ENCODE results near the gene GABPA.

GABPA gene

DNA sequence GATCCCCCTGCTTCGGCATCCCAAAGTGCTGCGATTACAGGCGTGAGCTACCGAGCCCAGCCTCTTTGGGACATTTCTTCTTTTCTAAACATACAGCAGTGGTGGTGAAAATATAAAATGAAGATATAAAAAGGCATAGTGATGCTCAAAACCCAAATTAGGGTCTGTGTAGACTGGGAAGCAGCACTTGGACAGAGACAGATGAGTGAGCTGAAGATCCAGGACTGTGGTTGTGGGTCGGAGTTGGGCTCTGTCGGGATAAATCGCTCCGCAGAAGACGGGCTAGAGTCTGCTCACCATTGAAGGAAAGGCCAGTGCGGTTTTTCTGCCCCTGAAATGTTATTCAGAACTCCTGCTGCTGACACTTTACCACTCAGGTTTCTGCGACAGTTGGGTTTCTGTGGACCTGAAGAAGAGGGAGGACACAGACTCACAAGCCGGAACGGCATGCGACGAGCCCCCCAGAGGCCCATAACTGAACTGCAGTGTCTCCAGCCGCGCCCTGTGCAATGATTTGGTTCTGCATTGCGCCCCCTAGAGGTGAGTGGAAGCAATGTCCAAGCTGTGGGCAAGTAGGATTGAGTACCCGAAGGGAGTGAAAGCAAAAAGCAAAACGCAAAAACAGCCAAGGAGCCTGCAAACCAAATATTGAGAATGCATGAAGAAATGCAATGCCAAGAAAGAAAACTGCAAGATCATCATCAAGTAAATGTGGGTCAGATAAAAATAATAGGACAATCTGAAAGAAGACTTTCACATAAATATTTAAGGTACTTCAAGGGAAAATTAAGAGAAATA lies 66.6 kb downstream of the GABPA start:
- peak; percentile 39 for DNase-seq (ENCODE audit: low read depth, low spot score)
- H3K27ac ChIP-seq, result no peak overlapping the region

DNA sequence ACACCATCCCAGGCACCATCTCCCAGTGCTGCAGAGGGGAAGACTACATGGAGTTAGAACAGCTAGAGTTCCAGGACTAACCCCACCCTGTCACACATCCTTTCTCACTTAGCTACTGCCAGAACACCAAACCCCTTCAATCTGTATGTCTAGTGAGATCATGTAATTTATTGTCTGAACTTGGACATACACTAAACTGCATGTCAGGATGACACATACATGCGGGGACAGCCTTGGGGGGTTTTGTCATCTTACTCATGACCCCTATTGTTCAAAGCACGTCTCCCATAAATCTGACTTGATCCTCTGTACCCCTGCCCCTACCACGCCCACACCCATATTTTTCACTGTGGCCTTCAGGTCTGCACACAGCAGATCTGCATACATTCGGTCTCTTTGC lies 71.3 kb downstream of the GABPA start:
- peak; percentile 60 for DNase-seq (ENCODE audit: low read depth, low spot score)
- H3K27ac ChIP-seq, result no peak overlapping the region

DNA sequence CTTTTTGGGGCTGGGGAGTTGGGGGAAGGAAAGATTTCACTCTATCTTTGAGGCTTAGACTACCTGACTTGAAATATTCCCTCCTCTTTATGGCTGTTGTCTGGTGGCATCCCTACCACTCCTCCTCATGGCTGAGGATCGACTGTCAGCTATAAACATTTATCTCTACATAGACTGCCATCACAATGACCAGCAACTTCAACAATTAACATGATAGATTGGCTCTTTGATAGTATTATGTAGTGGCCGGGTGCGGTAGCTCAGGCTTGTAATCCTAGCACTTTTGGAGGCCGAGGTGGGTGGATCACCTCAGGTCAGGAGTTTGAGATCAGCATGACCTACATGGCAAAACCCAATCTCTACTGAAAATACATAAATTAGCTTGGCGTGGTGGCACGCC lies 72.4 kb downstream of the GABPA start:
- H3K27ac ChIP-seq, result no peak overlapping the region
- DNase-seq (ENCODE audit: low read depth, low spot score), result no peak

DNA sequence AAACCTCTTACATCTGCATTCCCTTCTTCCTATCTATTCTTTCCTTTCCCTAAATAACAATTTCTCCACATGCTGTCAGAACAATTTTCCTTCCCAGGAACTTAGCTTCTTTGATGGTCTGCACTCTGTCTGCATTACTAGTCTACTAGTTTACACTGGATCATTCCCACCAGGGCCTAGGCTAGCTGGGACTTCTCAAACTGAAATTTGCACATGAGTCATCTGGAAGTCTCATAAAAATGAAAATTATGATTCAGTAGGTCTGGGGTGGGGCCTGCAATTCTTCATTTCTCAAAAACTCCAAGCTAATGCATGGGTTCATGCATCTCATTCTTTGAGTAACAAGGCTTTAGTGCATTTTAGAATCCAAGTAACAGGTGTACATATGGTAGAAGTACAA lies 74.2 kb downstream of the GABPA start:
- DNase-seq (ENCODE audit: low read depth, low spot score), result no peak

DNA sequence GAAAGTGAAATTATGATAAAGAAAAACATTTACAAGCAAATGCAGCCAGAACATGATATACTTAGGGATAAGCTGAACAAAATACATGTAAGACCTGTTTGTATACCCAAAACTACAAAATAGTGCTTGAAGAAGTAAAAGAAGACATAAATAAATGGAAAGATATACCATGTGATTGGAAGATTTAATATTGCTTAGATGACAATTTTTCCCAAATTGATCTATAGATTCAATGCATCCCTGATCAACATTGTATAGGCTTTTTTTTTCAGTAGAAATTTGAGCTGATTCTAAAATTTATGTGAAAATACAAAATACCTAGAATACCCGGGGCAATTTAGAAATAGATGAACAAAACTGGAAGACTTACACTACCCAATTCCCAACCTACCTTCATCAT lies 76.4 kb downstream of the GABPA start:
- no peak for DNase-seq (ENCODE audit: low read depth, low spot score)
- H3K27ac ChIP-seq, result no peak overlapping the region

More for the DNA sequence above, 74.2 kb downstream of the GABPA start:
- no peak overlapping the region for H3K27ac ChIP-seq

DNA sequence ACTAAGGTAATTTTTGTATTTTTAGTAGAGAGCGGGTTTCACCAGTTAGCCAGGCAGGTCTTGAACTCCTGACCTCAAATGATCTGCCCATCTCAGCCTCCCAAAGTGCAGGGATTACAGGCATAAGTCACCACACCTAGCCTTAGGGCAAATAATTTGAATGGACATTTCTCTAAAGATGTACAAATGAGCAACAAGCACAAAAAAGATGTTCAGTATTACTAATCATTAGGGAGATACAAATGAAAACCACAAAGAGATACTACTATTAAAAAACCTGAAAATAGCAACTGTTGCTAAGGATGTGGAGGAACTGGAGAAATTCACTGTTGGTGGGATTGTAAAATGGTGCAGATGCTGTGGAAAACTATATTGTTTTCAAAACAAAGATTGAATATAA lies 79.1 kb downstream of the GABPA start:
- DNase-seq (ENCODE audit: low read depth, low spot score), result no peak
- H3K27ac ChIP-seq, result no peak overlapping the region

DNA sequence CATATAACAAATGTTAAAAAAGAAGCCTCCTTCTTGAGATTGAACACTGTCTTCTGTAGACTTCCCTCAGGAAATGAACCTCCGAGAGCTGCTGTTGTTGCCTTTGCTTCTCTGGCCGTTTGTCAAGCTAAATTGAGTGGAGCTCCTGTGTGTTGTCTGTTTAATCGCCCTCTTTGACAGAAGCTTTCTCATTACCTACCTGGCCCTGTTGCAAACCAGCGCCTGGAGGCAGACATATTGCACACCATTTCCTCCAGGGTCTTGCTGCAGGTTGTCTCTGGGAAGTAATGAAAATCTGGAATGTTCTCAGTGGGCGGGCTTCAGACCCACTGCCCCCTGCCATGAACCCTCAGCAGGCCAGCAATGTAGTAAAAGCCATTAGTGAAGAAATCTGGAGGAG lies 83.3 kb downstream of the GABPA start:
- DNase-seq (ENCODE audit: low read depth, low spot score), result no peak
- H3K27ac ChIP-seq, result no peak overlapping the region

DNA sequence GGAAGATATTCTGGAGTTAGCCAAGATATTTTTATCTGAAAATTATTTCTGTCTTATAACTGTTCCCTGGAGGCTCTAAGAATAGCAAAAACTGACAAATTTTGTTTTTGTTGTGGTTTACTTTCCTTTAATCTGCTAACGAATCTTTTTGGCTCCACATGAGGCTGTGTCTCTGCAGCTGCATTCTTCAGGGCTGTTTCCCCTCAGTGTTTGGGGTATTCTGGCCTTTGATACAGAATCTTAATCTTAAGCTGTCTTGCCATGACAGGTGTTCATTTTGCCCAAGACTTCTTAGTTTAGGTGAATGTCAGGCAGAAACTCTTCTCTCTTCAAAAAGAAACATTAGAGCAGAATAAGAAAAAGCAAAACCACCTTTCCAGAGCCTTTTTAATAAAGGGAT lies 83.8 kb downstream of the GABPA start:
- no peak overlapping the region for H3K27ac ChIP-seq
- no peak for DNase-seq (ENCODE audit: low read depth, low spot score)
